HG03135 (cell line): ENCODE measurements around the gene PACS1.

ENCODE experiments used
- ATAC-seq: cut with Tn5 transposase; IDR thresholded peaks from one replicate; pipeline ENCODE4 v1.9.1; 2021; ENCODE audit warnings: mild to moderate bottlenecking, moderate library complexity; ENCODE audit not compliant: unreplicated experiment

PACS1 gene

GRCh38 chr11:66131937-66132632, 62.0 kb downstream of the PACS1 start:
- ATAC-seq, result no peak

- ATAC-seq, result no peak
Measured at GRCh38 chr11:66133216-66133775, 63.2 kb downstream of the PACS1 start.

- no peak for ATAC-seq
Measured at GRCh38 chr11:66136752-66137123, 66.7 kb downstream of the PACS1 start.

- ATAC-seq, result no peak
Measured at GRCh38 chr11:66139817-66140404, 69.8 kb downstream of the PACS1 start.

GRCh38 chr11:66142370-66143263, 72.5 kb downstream of the PACS1 start:
- ATAC-seq, result no peak

GRCh38 chr11:66143264-66143566, 73.1 kb downstream of the PACS1 start:
- ATAC-seq, result no peak

- ATAC-seq, result no peak
Measured at GRCh38 chr11:66143996-66144678, 74.1 kb downstream of the PACS1 start.

- no peak for ATAC-seq
Measured at GRCh38 chr11:66146074-66146473, 76.0 kb downstream of the PACS1 start.

GRCh38 chr11:66146940-66147339, 76.9 kb downstream of the PACS1 start:
- ATAC-seq, result no peak

GRCh38 chr11:66150140-66150539, 80.1 kb downstream of the PACS1 start:
- ATAC-seq, result no peak

GRCh38 chr11:66150725-66151124, 80.7 kb downstream of the PACS1 start:
- ATAC-seq, result no peak

GRCh38 chr11:66151273-66151672, 81.2 kb downstream of the PACS1 start:
- no peak for ATAC-seq

- no peak for ATAC-seq
Measured at GRCh38 chr11:66154109-66154508, 84.0 kb downstream of the PACS1 start.

- no peak for ATAC-seq
Measured at GRCh38 chr11:66155387-66156073, 85.5 kb downstream of the PACS1 start.

- no peak for ATAC-seq
Measured at GRCh38 chr11:66157182-66157864, 87.3 kb downstream of the PACS1 start.

- ATAC-seq, result no peak
Measured at GRCh38 chr11:66158156-66158555, 88.1 kb downstream of the PACS1 start.

- no peak for ATAC-seq
Measured at GRCh38 chr11:66159324-66159984, 89.4 kb downstream of the PACS1 start.

- ATAC-seq, result no peak
Measured at GRCh38 chr11:66160709-66161108, 90.6 kb downstream of the PACS1 start.

- ATAC-seq, result no peak
Measured at GRCh38 chr11:66168289-66168688, 98.2 kb downstream of the PACS1 start.
